ENCODE results near the gene TRIM75.
"Not testable (repeated sequence)": the region's sequence is repeated elsewhere in the genome, so short reads cannot be mapped to it uniquely, and the experiment has no call there.

The TRIM75 gene

DNA sequence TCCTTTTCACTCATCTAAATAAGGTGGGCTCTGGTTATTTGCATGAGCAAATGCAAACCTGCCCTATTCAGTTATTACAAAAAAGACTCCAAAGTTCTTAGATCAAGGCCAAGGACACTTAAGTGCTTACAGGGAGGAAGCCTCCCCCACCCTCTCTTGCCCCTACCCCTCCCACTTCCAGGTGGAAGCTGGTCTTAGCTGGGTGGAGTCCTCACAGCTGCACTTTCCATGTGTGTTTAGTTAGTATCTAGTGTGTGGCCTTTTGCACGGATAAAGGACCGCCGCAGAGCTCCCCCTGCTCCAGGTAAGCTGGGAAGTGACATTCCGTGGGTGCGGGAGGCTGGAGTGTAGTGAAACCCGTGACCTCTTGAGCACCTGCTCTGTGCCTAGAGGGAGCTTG, at the start of gene TRIM75:
TRIM75 (plus strand) TSS at position 222 of the 400 bp plus-strand sequence. CDS start 5,282 bp downstream, outside the sequence.
- no peak for DNase-seq

DNA sequence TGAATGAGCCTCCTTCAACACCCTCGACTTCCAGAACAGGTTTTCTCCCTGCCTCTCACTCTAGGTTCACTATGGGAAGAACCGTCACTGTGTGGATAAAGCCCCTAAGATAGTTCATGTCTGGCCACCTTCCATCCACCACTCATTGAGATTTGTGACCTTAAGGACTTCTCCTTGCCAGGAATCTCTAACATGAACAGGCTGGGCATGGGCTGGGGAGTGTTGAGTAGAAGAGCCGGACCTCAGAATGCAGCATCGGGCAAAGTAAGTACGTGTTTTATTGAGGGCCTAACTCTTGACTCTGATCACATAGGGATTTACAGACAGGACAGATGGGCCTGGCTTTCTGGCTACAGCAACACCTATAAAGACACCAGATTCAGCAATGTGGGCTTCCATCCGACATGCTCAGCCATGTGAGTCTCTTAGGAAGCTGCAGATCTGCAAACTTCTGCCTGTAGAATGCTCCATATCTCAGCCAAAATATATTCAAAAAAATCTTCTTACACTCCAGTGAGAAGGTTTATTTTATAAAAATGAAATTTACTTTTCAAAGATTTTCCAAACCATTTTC, 48.2 kb upstream of the TRIM75 start:
- DNase-seq = no peak

DNA sequence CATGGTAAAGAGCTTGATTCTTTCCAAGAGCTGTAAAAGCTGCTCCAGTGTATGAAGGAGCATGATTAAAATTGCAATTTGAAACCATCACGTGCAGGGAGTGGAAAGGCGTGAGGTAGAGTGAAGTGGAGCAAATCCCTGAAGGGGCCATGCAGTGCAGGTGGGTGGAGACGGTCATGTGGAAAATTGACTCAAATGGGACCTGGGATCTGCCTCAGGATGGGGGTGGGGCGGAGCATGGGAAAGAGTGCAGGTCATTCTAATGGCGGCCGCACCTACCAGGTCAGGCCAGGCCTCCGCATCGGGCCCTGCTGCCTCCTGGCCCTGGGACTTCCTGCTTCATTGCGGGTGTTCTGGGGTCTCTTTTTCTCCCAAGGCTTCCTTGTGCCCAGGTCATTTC, 47.2 kb upstream of the TRIM75 start:
- no peak for DNase-seq

DNA sequence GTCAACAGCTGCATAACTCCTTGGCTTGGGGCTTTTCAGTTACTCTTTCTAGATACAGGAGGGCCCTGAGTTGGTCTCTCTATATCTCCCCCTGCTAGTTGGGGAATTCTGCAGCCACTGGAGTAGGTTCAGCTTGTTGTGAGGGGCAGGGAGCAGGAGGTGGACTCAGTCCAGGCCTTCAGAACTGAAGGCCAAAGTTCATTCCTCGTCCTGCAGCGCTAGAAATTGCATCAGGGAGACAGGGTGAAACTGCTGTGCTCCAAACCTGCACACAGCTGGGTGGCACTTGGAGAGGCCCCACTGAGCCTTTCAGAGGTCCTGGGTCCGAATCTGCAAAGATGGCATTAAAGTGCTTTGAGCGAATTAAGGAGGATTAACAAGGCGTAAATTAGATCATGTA, 46.8 kb upstream of the TRIM75 start:
- DNase-seq = no peak

DNA sequence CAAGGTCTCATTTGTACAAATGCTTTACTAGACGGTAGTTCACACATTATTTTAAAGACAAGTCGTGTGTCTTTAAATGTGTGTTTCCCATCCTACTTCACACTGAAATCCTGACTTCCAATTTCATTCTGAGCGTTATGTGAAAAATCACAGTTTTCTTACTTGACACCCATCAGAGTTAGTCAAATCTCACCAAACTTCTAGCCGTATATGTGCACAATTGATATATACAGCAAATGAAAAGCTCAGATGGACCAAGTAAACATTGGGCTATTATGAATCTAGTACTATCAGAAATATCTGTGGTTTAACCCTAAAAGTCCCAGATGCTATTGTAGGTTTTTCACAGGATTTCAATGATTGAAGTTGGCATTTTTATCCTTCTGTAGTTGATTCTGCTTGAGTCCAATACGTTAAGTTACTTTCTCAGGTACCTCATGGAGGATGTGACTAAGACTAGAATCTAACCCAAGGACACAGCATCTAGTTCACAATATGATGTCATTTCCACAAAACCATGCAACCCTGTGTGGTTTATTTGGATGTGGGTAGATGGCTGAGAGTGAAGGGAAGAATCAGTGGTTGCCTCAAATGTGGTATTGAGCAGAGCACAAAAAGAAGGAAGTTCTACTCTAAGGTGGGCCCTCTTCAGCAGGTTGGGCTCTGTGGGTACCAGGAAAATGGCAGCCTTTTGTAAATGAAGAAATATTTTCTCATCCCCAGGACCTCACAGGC, 44.0 kb upstream of the TRIM75 start:
- no peak for DNase-seq

DNA sequence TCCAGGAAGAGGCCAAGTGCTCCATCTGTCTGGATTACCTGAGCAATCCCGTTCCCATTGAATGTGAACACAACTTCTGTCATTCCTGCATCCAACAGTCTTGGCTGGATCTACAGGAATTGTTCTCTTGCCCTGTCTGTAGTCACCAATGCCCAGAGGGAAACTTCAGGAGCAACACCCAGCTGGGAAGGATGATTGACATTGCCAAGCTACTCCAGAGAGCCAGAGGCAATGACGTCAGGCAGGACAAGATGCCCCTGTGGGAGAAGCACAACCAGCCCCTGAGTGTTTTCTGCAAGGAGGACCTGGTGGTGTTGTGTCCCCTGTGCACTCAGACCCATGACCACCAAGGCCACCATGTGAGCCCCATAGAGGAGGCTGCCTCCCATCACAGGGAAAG, 43.2 kb upstream of the TRIM75 start:
- peak; percentile 4 for DNase-seq

DNA sequence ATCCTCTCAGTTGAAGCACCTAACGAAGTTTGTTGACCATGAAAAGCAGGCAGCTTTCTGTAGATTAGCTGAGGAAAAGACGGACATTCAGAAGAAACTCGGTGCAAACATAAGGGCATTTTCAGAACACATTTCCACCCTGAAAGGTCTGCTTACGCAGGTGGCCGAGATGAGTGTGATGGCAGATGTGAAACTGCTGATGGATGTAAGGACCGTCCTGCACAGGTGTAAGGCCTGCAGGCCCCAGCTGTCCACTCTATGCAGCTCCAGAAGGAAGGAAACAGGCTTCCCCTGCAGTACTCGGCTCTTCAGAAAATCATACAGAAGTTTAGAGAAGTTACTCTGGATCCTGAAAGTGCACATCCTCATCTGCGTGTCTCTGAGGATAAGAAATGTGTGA, 42.7 kb upstream of the TRIM75 start:
- no peak for DNase-seq

DNA sequence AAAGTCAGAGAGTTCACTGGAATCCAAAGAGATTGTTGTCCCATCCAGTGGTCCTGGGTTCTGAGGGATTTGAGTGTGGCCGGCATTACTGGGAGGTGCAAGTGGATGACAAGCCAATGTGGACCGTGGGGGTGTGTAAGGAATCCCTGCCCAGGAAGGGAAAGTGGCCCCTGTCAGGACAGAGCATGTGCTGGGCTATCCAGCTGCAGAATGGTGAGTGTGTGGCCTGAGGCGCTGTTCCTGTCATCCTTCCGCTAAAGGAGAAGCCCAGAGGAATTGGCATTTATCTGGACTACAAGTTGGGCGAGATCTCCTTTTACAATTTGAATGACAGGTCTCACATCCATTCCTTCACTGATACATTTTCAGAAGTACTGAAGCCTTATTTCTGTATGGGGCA, 42.3 kb upstream of the TRIM75 start:
- DNase-seq = no peak

DNA sequence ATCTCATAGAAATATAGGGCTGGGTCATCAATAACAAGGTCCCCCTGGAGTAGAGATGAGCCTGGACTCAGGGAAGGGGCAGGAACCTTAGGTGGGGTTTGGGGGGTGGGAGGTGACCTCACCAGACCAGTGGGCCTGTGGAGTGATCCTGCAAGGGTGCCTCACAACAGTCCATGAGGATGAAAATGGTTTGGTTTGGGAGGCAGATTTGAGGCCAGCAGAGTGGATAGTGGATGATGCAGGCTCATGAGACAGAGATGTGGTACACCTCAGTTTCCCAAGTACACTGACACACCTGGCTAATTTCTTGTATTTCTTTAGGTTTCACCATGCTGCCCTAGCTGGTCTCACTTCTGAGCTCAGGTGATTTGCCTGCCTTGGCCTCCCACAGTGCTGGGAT, 40.0 kb upstream of the TRIM75 start:
- no peak for DNase-seq

DNA sequence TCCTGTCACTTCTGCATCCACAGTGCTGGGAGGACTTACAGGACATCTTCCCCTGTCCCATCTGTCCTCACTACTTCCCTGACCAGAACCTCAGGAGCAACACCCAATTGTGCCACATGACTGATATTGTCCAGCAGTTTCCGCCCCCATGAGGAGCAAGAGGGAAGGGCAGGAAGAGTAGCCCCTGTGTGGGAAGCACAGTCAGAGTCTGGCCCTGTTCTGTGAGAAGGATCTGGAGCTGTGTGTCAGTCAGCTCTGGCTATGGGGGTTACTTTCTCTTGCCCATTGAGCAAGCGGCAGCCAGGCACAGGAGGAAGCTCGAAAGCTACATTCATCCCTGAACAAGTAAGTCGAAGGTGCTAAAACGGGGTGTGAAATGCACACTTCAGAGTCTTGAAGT, 36.7 kb upstream of the TRIM75 start:
- no peak for DNase-seq

DNA sequence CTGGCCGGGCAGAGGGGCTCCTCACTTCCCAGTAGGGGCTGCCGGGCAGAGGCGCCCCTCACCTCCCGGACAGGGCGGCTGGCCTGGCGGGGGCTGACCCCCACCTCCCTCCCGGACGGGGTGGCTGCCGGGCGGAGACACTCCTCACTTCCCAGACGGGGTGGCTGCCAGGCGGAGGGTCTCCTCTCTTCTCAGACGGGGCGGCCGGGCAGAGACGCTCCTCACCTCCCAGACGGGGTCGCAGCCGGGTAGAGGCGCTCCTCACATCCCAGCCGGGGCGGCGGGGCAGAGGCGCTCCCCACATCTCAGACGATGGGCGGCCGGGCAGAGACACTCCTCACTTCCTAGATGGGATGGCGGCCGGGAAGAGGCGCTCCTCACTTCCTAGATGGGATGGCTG, 33.7 kb upstream of the TRIM75 start:
- not testable (repeated sequence) for DNase-seq

DNA sequence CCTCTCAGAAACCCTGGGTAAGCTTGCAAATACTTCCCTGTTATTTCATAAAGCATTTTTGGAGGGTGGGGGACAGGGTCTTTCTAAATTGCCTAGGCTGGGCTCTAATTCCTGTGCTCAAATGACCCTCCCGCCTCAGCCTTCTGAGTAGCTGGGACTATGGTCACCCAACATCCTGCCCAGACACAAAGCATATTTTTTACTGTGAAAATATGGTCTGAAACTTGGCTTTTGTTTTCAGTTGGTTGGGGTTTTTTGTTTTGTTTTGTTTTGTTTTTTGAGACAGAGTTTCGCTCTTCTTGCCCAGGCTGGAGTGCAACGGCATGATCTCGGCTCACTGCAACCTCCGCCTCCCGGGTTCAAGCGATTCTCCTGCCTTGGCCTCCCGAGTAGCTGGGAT, 27.9 kb upstream of the TRIM75 start:
- DNase-seq = not testable (repeated sequence)

DNA sequence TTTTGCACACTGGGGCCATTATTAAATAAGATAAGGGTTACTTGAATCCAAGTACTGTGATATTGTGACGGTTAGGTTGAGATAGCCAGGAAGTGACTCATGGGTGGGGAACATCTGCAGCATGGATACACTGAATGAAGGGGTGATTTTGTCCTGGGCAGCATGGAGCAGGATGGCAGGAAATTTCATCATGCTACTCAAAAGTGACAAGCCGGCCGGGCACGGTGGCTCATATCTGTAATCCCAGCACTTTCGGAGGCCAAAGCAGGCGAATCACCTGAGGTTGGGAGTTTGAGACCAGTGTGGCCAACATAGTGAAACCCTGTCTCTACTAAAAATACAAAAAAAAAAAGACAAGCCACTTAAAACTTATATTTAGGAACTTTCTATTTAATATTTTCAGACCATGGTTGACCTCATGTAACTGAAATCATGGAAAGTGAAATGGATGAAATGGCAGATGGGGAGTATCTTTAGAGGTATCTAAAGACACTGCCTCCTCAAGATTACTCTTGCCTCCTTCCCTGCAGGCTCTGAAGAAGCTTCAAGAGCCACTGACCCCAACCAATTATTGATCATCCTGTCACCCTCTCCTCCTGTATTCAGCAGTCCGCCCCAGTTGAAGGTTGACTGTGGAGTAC, 25.8 kb upstream of the TRIM75 start:
- DNase-seq = no peak

DNA sequence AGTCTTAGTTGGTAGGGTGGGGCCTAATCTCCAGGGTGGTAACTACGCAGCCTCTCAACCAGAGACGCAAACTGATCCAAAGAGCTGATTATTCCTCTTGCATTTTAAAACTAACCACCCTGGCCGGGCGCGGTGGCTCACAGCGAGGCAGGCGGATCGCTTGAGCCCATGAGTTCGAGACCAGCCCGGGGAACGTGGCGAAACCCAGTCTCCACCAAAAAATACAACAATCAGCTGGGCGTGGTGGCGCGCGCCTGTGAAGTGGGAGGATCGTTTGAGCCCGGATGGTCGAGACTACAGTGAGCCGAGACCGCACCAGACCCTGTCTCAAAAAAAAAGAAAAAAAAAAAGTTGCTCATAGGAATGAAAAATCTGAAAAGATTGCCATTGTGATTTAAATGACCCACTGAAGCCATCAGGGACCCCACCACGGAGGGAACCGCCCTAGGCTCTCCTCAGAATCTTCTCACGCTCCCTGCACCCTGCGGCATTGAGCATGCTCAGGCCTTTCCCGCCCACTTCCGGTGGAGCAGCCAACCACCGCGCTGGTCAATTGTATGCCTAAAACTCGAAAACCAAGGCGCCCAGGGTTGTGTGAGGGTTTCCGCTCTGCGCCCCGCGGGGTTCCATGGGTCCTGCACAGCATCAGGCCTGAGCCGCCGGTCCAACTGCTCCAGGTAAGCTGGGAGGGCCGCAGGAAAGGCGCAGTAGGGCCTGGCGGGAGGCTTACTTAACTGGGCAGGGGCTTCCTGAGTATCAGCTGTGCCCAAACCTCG, 22.0 kb upstream of the TRIM75 start, which contains the start of gene TRIM60:
TRIM60 (plus strand) TSS at position 564 of the 776 bp plus-strand sequence. CDS start 8,074 bp downstream, outside the sequence.
- no peak for DNase-seq

DNA sequence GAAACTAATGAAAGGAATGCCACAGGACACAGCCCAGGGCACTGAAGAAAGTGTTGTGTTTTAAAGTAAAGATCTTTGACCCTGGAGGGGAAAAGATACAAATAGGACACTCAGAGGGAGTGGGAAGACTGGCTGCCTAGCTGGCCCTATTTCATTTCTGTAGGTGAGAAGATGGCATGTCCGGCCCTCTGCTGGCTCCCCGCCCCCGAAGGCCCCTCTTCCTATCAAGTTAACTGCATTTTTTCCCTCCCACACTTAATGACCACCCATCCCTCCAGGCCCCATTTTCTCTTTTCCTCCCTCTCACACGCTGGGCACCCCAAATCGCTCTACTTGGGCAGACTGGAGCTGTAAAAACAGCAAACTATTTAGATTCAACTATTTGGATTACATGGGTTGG, 5.5 kb upstream of the TRIM75 start:
- DNase-seq = no peak

DNA sequence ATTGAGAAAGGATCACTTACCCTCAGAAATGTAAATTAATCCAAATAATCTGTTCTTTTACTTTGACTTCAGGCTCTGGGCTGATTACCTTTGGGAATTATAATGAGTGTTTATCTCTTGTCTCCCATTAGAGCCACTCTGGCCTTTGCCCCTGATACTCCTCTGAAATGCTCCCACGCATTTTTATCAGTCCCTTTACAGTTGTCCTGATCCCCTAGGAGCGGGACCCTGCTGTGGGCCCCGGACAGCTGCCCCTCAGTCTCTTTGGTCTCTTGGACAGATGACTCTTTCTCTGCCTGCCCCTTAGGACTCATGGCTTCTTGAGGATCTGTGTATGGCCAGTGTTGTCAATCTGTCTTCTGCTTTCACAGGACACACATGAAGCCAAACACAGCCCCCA, 1.0 kb upstream of the TRIM75 start:
- no peak for DNase-seq

DNA sequence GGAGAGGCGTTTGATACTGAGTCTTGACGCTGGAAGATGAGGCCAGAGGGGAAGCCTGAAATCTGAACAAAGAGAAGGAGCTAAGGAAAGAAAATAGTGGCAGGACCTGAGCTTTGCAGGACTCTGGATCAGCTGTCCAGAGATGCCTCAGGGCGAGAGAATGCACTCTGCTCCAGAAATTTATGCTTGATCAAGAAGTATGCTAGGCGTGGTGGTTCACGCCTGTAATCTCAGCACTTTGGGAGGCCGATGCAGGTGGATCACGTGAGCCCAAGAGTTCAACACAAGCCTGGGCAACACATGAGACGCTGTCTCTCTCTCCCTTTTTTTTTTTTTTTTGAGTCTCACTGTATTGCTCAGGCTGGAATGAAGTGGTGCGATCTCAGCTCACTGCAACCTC, 1.9 kb downstream of the TRIM75 start:
- DNase-seq = no peak

DNA sequence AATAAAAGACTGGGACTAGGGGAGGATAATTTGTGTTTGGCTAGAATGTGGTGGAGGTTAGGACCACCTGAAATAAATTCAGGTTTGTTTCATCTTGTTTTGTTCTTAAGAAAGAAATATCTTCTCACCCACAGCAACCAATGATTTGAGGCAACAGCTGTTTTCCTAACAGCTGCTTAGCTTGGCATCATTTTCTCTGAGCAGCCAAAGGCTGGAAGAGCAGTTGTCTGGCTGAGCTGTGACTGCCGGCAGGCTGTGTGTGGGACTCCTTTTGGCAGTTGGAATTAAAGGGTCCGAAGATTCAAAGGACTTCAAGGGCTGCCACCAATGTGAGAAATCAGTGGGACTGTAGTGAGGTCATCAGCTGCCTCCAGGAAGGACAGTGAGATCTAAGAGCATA, 5.0 kb downstream of the TRIM75 start:
- DNase-seq = no peak

DNA sequence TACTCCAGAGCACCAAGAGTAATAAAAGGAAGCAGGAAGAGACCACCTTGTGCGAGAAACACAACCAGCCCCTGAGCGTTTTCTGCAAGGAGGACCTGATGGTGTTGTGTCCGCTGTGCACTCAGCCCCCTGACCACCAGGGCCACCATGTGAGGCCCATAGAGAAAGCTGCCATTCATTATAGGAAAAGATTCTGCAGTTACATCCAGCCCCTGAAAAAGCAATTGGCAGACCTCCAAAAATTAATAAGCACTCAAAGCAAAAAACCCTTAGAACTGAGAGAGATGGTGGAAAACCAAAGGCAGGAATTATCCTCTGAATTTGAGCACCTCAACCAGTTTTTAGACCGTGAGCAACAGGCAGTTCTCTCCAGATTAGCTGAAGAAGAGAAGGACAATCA, 5.7 kb downstream of the TRIM75 start:
- no peak for DNase-seq

DNA sequence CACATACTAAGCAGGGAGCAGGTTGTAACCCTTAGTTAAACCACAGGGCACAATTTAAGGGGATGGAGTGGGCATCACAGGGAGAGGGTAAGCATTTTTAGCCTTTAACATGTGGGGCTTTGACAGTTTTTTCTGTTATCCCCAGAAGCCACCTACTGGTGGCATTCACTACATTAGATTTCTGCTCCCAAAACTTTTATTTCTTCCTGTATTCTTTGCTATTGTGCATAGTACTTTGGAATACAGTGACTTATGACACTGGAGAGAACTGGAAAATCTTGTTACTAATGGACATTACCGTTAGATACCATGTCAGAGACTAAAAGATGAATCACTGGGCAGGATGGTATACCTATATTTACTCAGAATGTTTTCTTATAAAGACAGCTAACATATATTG, 7.3 kb downstream of the TRIM75 start:
- DNase-seq = no peak

DNA sequence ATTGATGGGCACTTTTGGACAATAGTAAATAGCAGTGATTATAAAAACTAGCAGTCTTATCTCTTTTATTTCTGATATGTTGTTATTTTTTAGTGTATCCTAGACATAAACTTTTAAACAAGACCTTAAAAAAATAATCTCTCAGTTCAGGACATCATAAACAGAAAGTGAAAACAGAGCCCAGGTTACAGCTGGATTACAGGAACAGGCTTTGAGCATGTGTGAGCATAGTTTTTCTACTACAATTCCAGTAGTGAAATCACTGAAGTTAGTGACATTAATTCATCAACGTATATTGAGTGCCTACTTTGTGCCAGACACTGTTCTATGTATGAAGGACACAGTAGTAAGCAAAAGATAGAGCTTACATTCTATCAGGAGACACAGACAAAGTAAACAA, 16.9 kb downstream of the TRIM75 start:
- no peak for DNase-seq

DNA sequence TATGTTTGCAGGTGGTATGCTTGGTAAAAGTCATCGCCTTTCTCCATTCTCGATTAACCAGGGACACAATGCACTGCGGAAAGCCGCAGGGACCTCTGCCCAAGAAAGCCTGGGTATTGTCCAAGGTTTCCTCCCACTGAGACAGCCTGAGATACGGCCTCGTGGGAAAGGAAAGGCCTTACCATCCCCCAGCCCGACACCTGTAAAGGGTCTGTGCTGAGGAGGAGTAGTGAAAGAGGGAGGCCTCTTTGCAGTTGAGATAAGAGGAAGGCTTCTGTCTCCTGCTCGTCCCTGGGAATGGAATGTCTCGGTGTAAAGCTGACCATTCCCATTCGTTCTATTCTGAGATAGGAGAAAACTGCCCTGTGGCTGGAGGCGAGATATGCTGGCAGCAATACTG, 19.7 kb downstream of the TRIM75 start:
- DNase-seq = not testable (repeated sequence)

DNA sequence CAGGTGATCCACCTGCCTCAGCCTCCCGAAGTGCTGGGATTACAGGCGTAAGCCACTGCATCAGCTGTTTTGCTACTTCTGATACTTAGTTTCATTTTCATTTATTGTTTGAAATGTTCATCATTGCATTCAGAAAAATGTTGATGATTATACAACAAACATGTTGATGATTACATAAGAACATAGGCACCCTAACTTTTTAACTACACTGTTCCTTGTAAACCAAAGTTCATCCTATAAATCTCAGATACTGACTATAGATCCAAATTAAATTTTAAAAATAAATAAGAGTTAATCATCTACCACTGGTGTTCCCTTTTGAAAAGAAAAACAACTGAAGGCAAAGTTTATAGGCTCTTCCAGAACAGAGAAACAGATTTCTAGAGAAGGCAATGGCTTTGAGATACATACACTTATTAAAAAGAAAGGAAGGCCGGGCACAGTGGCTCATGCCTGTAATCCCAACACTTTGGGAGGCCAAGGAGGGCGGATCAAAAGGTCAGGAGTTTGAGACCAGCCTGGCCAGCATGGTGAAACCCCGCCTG, 23.4 kb downstream of the TRIM75 start:
- no peak for DNase-seq

All from SHP77 treated with DMSO at 0.1 percent for 48 hours (cell line).